Panc1 (cell line): ENCODE results near the gene DCANP1. TPM values are rescaled to one million over a fixed set of nuclear protein-coding genes. Genes with fewer than 3 reads are reported as not detected.

Experiments
- ATAC-seq: fragments of 200-7000 bp; cut with Tn5 transposase; 2 replicates; pipeline ENCODE4 v1.9.1; 2020; ENCODE audit warnings: mild to moderate bottlenecking, moderate library complexity
- BruUV-seq: library from RNA; stranded (reverse); fragments of 400-500 nt; replicated peaks from 2 replicates; lab custom pipeline; 2021; lab: Mats Ljungman, UMichigan
- CTCF ChIA-PET: fragments of 300-600 bp; sonication (Branson Sonifier 250); formaldehyde crosslinking; loops from one replicate; lab custom pipeline; 2022; ENCODE audit warnings: antibody characterized with exemption; lab: Charles Lee
- POLR2A ChIA-PET: fragments of 300-600 bp; sonication (Branson Sonifier 250); formaldehyde crosslinking; loops from one replicate; lab custom pipeline; 2022; ENCODE audit warnings: antibody characterized with exemption; lab: Charles Lee
- DNase-seq: peaks from one replicate; pipeline ENCODE4 v3.0.0-alpha.2; 2010; ENCODE audit warnings: low read depth, low spot score
- H3K27ac ChIP-seq: 2 replicates; pipeline ENCODE4 v1.5.1; 2011; ENCODE audit warnings: mild to moderate bottlenecking, low read length, inconsistent platforms
- H3K27me3 ChIP-seq: fragments of 200-500 bp; sonication (Bioruptor generic); 2 replicates; pipeline ENCODE4 v1.6.0; 2014; ENCODE audit warnings: low read length, inconsistent platforms; ENCODE audit not compliant: control insufficient read depth, insufficient read depth
- H3K36me3 ChIP-seq: fragments of 200-500 bp; sonication (Bioruptor generic); 2 replicates; pipeline ENCODE4 v1.5.1; 2014; ENCODE audit warnings: inconsistent platforms, mild to moderate bottlenecking, low read length, moderate library complexity; ENCODE audit not compliant: control insufficient read depth, insufficient read depth
- H3K4me1 ChIP-seq: 2 replicates; pipeline ENCODE4 v1.5.1; 2011; ENCODE audit warnings: inconsistent platforms, mild to moderate bottlenecking, low read length, moderate library complexity; ENCODE audit not compliant: control insufficient read depth, insufficient read depth
- H3K4me3 ChIP-seq, 2 experiments: 2 replicates each; pipeline ENCODE4 v1.5.1; 2011 to 2012; ENCODE audit warnings: low read depth in 2 of 2, low read length in 2 of 2, mild to moderate bottlenecking in 2 of 2, inconsistent platforms in 1 of 2, moderate library complexity in 1 of 2
- H3K9me3 ChIP-seq: fragments of 200-500 bp; sonication (Bioruptor generic); 2 replicates; pipeline ENCODE4 v1.5.1; 2014; ENCODE audit warnings: low read depth, mild to moderate bottlenecking, inconsistent platforms, low read length, moderate library complexity; ENCODE audit not compliant: control insufficient read depth, insufficient read depth
- POLR2AphosphoS5 ChIP-seq: IDR thresholded peaks from 2 replicates; pipeline ENCODE4 v1.6.1; 2012; ENCODE audit warnings: mild to moderate bottlenecking, low read depth, low read length, moderate library complexity
- SIN3A ChIP-seq: IDR thresholded peaks from 2 replicates; pipeline ENCODE4 v1.6.1; 2012; ENCODE audit warnings: low read depth, mild to moderate bottlenecking, low read length, moderate library complexity, borderline replicate concordance; ENCODE audit not compliant: insufficient read depth
- TCF7L2 ChIP-seq: IDR thresholded peaks from 2 replicates; pipeline ENCODE4 v1.6.1; 2011; ENCODE audit warnings: mild to moderate bottlenecking, low read depth, low read length, inconsistent platforms
- in situ Hi-C: cut with HindIII; loops from 2 replicates; pipeline ENCODE4 v1.10.0; 2016; ENCODE audit warnings: low sequenced_read_pairs, low pct_unique_long_range_greater_than_20kb
- intact Hi-C: fragments of 100-400 bp; cut with micrococcal nuclease; formaldehyde crosslinking; loops from one replicate; pipeline ENCODE4 v1.10.0; 2022; ENCODE audit not compliant: unreplicated experiment
- total RNA-seq: library from RNA; stranded (reverse); gene quantifications from one replicate; pipeline ENCODE4 v1.2.1, GENCODE V29; 2021; ENCODE audit not compliant: unreplicated experiment
- TF ChIP-seq, protein P1 (sequence below): fragments of 450-650 bp; IDR thresholded peaks from 2 replicates; pipeline ENCODE4 v1.5.1; 2017; ENCODE audit warnings: mild to moderate bottlenecking
- TF ChIP-seq, protein P2 (sequence below), 2 experiments: IDR thresholded peaks; 2 replicates each; pipeline ENCODE4 v1.6.1; 2011 to 2012; ENCODE audit warnings: low read depth in 2 of 2, control low read depth in 1 of 2, low read length in 1 of 2, mild to moderate bottlenecking in 1 of 2, moderate library complexity in 1 of 2; ENCODE audit not compliant: insufficient read depth in 1 of 2

Gene DCANP1
- total RNA-seq, 1 experiment from 2014 or later = not detected

GRCh38 chr5:135441350-135441831, 5.8 kb downstream of the DCANP1 start:
- H3K27ac ChIP-seq = no peak overlapping the region
- H3K4me3 ChIP-seq = no peak overlapping the region
- in situ Hi-C loops = no loop called here
- ChIA-PET POLR2A (no interaction called here), CTCF (no interaction called here)
- no peaks in the 10 kb centered on the region for H3K36me3 ChIP-seq
- TF ChIP-seq SIN3A (no peak), POLR2AphosphoS5 (no peak), TCF7L2 (no peak)
- TF ChIP-seq, protein P1, sequence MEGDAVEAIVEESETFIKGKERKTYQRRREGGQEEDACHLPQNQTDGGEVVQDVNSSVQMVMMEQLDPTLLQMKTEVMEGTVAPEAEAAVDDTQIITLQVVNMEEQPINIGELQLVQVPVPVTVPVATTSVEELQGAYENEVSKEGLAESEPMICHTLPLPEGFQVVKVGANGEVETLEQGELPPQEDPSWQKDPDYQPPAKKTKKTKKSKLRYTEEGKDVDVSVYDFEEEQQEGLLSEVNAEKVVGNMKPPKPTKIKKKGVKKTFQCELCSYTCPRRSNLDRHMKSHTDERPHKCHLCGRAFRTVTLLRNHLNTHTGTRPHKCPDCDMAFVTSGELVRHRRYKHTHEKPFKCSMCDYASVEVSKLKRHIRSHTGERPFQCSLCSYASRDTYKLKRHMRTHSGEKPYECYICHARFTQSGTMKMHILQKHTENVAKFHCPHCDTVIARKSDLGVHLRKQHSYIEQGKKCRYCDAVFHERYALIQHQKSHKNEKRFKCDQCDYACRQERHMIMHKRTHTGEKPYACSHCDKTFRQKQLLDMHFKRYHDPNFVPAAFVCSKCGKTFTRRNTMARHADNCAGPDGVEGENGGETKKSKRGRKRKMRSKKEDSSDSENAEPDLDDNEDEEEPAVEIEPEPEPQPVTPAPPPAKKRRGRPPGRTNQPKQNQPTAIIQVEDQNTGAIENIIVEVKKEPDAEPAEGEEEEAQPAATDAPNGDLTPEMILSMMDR = no peak
- TF ChIP-seq, protein P2, sequence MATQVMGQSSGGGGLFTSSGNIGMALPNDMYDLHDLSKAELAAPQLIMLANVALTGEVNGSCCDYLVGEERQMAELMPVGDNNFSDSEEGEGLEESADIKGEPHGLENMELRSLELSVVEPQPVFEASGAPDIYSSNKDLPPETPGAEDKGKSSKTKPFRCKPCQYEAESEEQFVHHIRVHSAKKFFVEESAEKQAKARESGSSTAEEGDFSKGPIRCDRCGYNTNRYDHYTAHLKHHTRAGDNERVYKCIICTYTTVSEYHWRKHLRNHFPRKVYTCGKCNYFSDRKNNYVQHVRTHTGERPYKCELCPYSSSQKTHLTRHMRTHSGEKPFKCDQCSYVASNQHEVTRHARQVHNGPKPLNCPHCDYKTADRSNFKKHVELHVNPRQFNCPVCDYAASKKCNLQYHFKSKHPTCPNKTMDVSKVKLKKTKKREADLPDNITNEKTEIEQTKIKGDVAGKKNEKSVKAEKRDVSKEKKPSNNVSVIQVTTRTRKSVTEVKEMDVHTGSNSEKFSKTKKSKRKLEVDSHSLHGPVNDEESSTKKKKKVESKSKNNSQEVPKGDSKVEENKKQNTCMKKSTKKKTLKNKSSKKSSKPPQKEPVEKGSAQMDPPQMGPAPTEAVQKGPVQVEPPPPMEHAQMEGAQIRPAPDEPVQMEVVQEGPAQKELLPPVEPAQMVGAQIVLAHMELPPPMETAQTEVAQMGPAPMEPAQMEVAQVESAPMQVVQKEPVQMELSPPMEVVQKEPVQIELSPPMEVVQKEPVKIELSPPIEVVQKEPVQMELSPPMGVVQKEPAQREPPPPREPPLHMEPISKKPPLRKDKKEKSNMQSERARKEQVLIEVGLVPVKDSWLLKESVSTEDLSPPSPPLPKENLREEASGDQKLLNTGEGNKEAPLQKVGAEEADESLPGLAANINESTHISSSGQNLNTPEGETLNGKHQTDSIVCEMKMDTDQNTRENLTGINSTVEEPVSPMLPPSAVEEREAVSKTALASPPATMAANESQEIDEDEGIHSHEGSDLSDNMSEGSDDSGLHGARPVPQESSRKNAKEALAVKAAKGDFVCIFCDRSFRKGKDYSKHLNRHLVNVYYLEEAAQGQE (IDR thresholded peaks at IDR 0.05; ENCODE audit: insufficient read depth in 1 of 2, low read depth in 2 of 2, low read length in 1 of 2) = no peak
- no peaks in the 10 kb centered on the region for H3K9me3 ChIP-seq
- no peaks in the 10 kb centered on the region for H3K27me3 ChIP-seq
- DNase-seq (no peak), ATAC-seq (no peak)
- intact Hi-C loops = no loop called here
- H3K4me1 ChIP-seq = peaks cover 5% of the 10 kb centered on the region; the same call in 1 of the 2 replicates
- BruUV-seq = no TSS peak

DNA sequence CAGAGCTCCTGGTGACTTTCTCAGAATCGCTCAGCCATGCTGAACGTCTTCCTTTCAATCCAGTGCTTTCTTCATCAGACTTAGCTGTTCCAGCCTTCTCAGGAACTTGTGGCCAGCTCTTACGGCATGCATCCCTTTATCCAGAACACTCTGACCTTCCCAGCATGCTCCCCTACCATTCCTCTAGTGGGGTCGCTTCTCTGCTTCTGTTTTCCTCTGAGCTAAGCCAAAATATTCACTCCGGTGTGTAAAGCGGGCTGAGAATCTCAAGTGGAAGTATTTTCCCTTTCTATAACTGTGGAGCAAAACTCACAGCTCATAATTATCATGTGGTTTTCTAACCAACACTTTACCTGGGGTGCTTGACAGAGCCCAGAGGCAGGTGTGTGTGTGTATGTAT, 6.2 kb downstream of the DCANP1 start:
- Histone ChIP-seq H3K36me3 (no peaks in the 10 kb centered on the region), H3K9me3 (no peaks in the 10 kb centered on the region), H3K27ac (no peak overlapping the region), H3K27me3 (no peaks in the 10 kb centered on the region), H3K4me3 (no peak overlapping the region), H3K4me1 (peaks cover 5% of the 10 kb centered on the region; the same call in 1 of the 2 replicates)
- POLR2A ChIA-PET = no interaction called here
- no peak for DNase-seq
- CTCF ChIA-PET = no interaction called here
- TF ChIP-seq POLR2AphosphoS5 (no peak), SIN3A (no peak), TCF7L2 (no peak)
- TF ChIP-seq, protein P1 = no peak
- TF ChIP-seq, protein P2 (IDR thresholded peaks at IDR 0.05; ENCODE audit: insufficient read depth in 1 of 2, low read depth in 2 of 2, low read length in 1 of 2) = no peak
- BruUV-seq = no TSS peak
- in situ Hi-C loops = no loop called here
- ATAC-seq = no peak
- intact Hi-C loops = no loop called here
